Gastroesophageal sphincter (tissue), 4 donors: ENCODE data around the gene MTHFS. TPM values are rescaled to one million over a fixed set of nuclear protein-coding genes. Genes with fewer than 3 reads are reported as not detected.
"Not testable (repeated sequence)": the region's sequence is repeated elsewhere in the genome, so short reads cannot be mapped to it uniquely, and the experiment has no call there.

ENCODE experiments used
- ATAC-seq: fragments of 150-250 bp; one replicate; pipeline ENCODE4 v1.9.1; 2016; ENCODE audit warnings: mild to moderate bottlenecking, moderate library complexity
- H3K27ac ChIP-seq, 4 donors: fragments of 200-600 bp; sonication (generic) in 3 of 4; 1 replicate in 3 of 4; 2 replicates in 1 of 4; pipeline ENCODE4 v1.5.1; 2016 to 2019
- H3K27me3 ChIP-seq: fragments of 200-600 bp; sonication (generic); one replicate; pipeline ENCODE4 v1.5.1; 2019
- H3K36me3 ChIP-seq, 2 donors: fragments of 200-600 bp; sonication (generic); one replicate each; pipeline ENCODE4 v1.5.1; 2019; ENCODE audit warnings: control low read depth in 1 of 2
- H3K4me1 ChIP-seq, 3 donors: fragments of 200-600 bp; sonication (generic); 1 replicate in 2 of 3; 2 replicates in 1 of 3; pipeline ENCODE4 v1.5.1; 2016 to 2019; ENCODE audit warnings: control low read depth in 2 of 3
- H3K4me3 ChIP-seq, 2 donors: fragments of 200-600 bp; sonication (generic); one replicate each; pipeline ENCODE4 v1.5.1; 2019; ENCODE audit warnings: mild to moderate bottlenecking in 1 of 2, moderate library complexity in 1 of 2
- H3K9me3 ChIP-seq, 3 donors: fragments of 200-600 bp; sonication (generic); one replicate each; pipeline ENCODE4 v1.5.1; 2017 to 2019; ENCODE audit warnings: control low read depth in 2 of 3
- CTCF ChIP-seq, 4 experiments: fragments of 200-600 bp in 2 of 4; fragments of 450-650 bp in 2 of 4; sonication (generic) in 1 of 4; IDR thresholded peaks; one replicate each; pipeline ENCODE4 v1.5.1; 2017 to 2019; ENCODE audit warnings: antibody characterized with exemption in 4 of 4, mild to moderate bottlenecking in 2 of 4, moderate library complexity in 2 of 4
- EP300 ChIP-seq: sonication (generic); formaldehyde crosslinking; IDR thresholded peaks from one replicate; pipeline ENCODE4 v1.6.1; 2017; ENCODE audit warnings: antibody characterized with exemption, mild to moderate bottlenecking
- POLR2A ChIP-seq, 2 donors: fragments of 450-650 bp; IDR thresholded peaks; one replicate each; pipeline ENCODE4 v1.6.1; 2017; ENCODE audit warnings: antibody characterized with exemption in 2 of 2, mild to moderate bottlenecking in 2 of 2, moderate library complexity in 1 of 2
- POLR2AphosphoS5 ChIP-seq: sonication (generic); formaldehyde crosslinking; IDR thresholded peaks from one replicate; pipeline ENCODE4 v1.6.1; 2017; ENCODE audit warnings: antibody characterized with exemption
- WGBS, 2 donors: methylation state at CpG; one replicate each; pipeline ENCODE4 v1.1.5; 2018; ENCODE audit warnings: low coverage in 1 of 2; 5-methylcytosine and 5-hydroxymethylcytosine counted together
- total RNA-seq, 4 donors: library from RNA; depleted of rRNA; stranded (reverse); fragments of >200 nt; gene quantifications; one replicate each; pipeline ENCODE4 v1.1.0, GENCODE V29; 2016

MTHFS gene
- total RNA-seq, 4 donors from 2014 or later = 7.9 to 12.8 (median 11.0) TPM

DNA sequence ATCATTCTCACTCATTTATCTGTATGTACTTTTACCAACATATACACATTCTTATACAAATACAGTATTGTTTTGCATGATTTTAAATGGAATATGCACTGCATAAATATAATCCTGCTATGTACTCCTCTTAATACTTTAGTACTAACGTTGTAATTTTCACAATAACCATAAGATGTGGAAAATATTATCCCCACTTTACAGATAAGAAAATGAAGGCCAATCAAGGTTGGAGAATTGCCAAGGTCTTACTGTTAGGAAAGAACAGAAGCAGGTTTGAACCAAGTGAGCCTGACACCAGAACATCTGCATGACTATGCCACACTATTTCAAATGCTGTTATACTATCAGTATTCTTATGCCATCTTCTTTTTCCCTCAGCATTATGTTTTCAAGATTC lies 41.3 kb upstream of the MTHFS start:
- ATAC-seq = no peak
- no peaks in the 10 kb centered on the region for H3K4me1 ChIP-seq
- H3K9me3 ChIP-seq = no peaks in the 10 kb centered on the region
- TF ChIP-seq CTCF (IDR thresholded peaks at IDR 0.05) (no peak), POLR2A (IDR thresholded peaks at IDR 0.05) (no peak), EP300 (no peak), POLR2AphosphoS5 (no peak)
- H3K36me3 ChIP-seq = no peaks in the 10 kb centered on the region
- no peak overlapping the region for H3K4me3 ChIP-seq
- H3K27me3 ChIP-seq = peaks cover 56% of the 10 kb centered on the region
- H3K27ac ChIP-seq = no peak overlapping the region
- WGBS, 2 donors = 83 to 88% methylated on average over 1 of the region's 1 CpG

DNA sequence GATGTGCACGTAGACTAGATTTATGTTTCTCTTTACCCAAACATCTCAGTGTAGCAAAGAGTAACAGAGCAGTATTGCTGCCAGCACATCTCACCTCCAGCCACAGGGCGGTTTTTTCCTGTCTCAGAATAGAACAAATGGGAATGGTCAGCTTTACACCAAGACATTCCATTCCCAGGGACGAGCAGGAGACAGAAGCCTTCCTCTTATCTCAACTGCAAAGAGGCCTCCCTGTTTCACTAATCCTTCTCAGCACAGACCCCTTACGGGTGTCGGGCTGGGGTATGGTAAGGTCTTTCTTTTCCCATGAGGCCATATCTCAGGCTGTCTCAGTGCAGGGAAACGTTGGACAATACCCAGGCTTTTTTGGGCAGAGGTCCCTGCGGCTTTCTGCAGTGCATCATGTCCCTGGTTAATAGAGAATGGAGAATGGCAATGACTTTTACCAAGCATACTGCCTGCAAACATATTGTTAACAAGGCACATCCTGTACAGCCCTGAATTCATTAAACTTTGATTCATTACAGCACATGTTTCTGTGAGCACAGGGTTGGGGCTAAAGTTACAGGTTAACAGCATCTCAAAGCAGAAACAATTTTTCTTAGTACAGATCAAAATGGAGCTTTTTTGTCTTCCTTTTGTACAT lies 38.9 kb upstream of the MTHFS start:
- H3K4me3 ChIP-seq, ATAC-seq, H3K27ac ChIP-seq, H3K9me3 ChIP-seq, H3K4me1 ChIP-seq, H3K36me3 ChIP-seq: not testable (repeated sequence)
- H3K27me3 ChIP-seq = peaks cover 44% of the 10 kb centered on the region
- WGBS, 2 donors = 13% methylated on average over 6 of the region's 7 CpGs; no CpG with 5 or more reads in 1 of the 2 donors

DNA sequence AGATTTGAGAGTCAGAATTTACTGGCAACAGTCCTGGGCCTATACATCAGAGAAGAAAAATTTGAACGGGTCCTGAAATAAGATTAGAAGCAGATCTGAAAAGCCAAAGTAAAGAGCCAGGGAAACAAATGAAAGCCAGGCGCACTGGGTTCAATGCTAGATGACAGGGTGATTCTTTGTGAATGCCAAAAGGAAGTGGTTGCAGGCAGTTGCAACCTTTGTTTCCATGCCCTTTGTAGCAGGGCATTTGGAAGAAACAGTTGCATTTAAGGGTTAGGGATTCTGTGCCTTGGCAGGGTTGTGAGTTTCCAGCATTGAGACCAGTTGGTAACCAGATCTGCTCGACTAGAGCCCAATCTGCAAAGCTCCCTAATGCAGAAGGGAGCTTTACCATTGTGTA lies 36.4 kb upstream of the MTHFS start:
- no peak for ATAC-seq
- no peak for TF ChIP-seq POLR2A (IDR thresholded peaks at IDR 0.05)
- TF ChIP-seq POLR2AphosphoS5 = no peak
- TF ChIP-seq CTCF (IDR thresholded peaks at IDR 0.05) = no peak
- no peak for TF ChIP-seq EP300
- Histone ChIP-seq H3K27ac (no peak overlapping the region), H3K4me1 (no peaks in the 10 kb centered on the region), H3K4me3 (no peak overlapping the region), H3K27me3 (peaks cover 41% of the 10 kb centered on the region), H3K9me3 (no peaks in the 10 kb centered on the region), H3K36me3 (no peaks in the 10 kb centered on the region)
- WGBS, 2 donors = 62% methylated on average over 3 of the region's 3 CpGs

GRCh38 chr15:79932447-79932846 lies 35.6 kb upstream of the MTHFS start:
- H3K4me1 ChIP-seq = no peaks in the 10 kb centered on the region
- no peak overlapping the region for H3K4me3 ChIP-seq
- no peaks in the 10 kb centered on the region for H3K36me3 ChIP-seq
- no peaks in the 10 kb centered on the region for H3K9me3 ChIP-seq
- no peak for TF ChIP-seq POLR2A (IDR thresholded peaks at IDR 0.05)
- no peak for TF ChIP-seq CTCF (IDR thresholded peaks at IDR 0.05)
- no peak for TF ChIP-seq POLR2AphosphoS5
- no peak for TF ChIP-seq EP300
- peaks cover 41% of the 10 kb centered on the region for H3K27me3 ChIP-seq
- WGBS, 2 donors = 40 to 57% methylated on average over 2 to 5 of the region's 5 CpGs
- ATAC-seq = no peak
- no peak overlapping the region for H3K27ac ChIP-seq

- ATAC-seq = no peak
- Histone ChIP-seq H3K27me3 (peaks cover 24% of the 10 kb centered on the region), H3K4me3 (no peak overlapping the region), H3K27ac (no peak overlapping the region), H3K36me3 (no peaks in the 10 kb centered on the region), H3K4me1 (no peaks in the 10 kb centered on the region), H3K9me3 (no peaks in the 10 kb centered on the region)
- TF ChIP-seq EP300 = no peak
- WGBS, 2 donors = 77 to 86% methylated on average over 4 to 5 of the region's 5 CpGs
Measured at GRCh38 chr15:79930516-79930915, 33.7 kb upstream of the MTHFS start.

GRCh38 chr15:79929412-79929811 lies 32.6 kb upstream of the MTHFS start:
- H3K9me3 ChIP-seq = no peaks in the 10 kb centered on the region
- TF ChIP-seq EP300 = no peak
- TF ChIP-seq POLR2A (IDR thresholded peaks at IDR 0.05) = no peak
- no peak for TF ChIP-seq POLR2AphosphoS5
- no peak for TF ChIP-seq CTCF (IDR thresholded peaks at IDR 0.05)
- peaks cover 0 to 3% (median 0%) of the 10 kb centered on the region in 3 donors for H3K4me1 ChIP-seq
- no peak overlapping the region for H3K4me3 ChIP-seq
- 88% methylated on average over 2 of the region's 2 CpGs for WGBS, 2 donors
- ATAC-seq = no peak
- H3K36me3 ChIP-seq = no peaks in the 10 kb centered on the region
- peaks cover 13% of the 10 kb centered on the region for H3K27me3 ChIP-seq
- H3K27ac ChIP-seq = no peak overlapping the region

DNA sequence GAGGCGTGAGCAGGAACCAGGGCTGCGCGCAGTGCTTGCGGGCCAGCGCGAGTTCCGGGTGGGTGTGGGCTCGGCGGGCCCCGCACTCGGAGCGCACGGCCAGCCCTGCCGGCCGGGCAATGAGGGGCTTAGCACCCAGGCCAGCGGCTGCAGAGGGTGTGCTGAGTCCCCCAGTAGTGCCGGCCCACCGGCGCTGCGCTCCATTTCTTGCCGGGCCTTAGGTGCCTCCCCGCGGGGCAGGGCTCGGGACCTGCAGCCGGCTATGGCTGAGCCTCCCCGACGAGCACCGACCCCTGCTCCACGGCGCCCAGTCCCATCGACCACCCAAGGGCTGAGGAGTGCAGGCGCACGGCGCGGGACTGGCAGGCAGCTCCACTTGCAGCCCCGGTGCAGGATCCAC lies 29.3 kb upstream of the MTHFS start:
- WGBS, 2 donors = 100% methylated on average over 1 of the region's 36 CpGs; no CpG with 5 or more reads in 1 of the 2 donors
- not testable (repeated sequence) for ATAC-seq, H3K9me3 ChIP-seq, H3K4me3 ChIP-seq, H3K27me3 ChIP-seq, H3K36me3 ChIP-seq, H3K27ac ChIP-seq
- H3K4me1 ChIP-seq = peaks cover 0 to 20% (median 0%) of the 10 kb centered on the region in 3 donors
